Tibial nerve (tissue), 4 donors: ENCODE data around the gene MAN1B1.

Source experiments
- EP300 ChIP-seq, 2 donors: sonication (generic); formaldehyde crosslinking; IDR thresholded peaks; one replicate each; pipeline ENCODE4 v1.6.1; 2017; ENCODE audit warnings: antibody characterized with exemption in 2 of 2, mild to moderate bottlenecking in 1 of 2
- POLR2A ChIP-seq, 2 donors: fragments of 450-650 bp; IDR thresholded peaks; one replicate each; pipeline ENCODE4 v1.6.1; 2017; ENCODE audit warnings: antibody characterized with exemption in 2 of 2, mild to moderate bottlenecking in 2 of 2, moderate library complexity in 2 of 2
- TF ChIP-seq, protein P1 (sequence below), 5 experiments: fragments of 200-600 bp in 3 of 5; fragments of 450-650 bp in 2 of 5; sonication (generic) in 3 of 5; IDR thresholded peaks; one replicate each; pipeline ENCODE4 v1.5.1; 2016 to 2019; ENCODE audit warnings: antibody characterized with exemption in 5 of 5, mild to moderate bottlenecking in 3 of 5, moderate library complexity in 2 of 5

DNA sequence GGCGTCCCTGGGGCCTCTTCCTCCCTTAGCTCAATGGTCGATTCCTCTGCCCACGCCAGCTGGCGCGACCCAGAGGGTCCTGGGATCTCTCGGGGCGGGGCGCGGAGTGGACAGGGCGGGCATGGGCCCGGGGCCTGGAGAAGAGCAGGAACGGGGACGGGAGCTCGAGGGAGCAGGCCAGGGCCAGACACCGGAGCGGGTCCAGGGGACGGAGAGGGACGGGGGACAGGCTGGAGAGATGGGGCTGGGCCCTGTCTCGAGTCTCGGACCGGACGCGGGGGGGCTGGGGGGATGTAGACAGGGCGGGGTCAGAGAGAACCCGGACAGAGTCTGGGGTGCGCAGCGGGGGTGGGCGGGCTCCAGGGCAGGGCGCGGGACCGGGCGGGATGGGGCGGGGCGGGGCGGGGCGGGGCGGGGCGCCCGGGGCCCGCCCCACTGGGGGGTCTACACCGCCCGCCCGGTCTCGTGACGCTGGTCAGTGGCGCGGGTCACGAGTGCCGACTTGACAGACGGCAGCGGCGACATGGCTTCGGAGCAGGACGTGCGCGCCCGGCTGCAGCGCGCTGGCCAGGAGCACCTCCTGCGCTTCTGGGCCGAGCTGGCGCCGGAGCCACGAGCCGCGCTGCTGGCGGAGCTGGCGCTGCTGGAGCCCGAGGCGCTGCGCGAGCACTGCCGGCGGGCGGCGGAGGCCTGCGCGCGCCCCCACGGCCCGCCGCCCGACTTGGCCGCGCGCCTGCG, 9.6 kb upstream of the MAN1B1 start, which contains the start of gene UAP1L1:
- TF ChIP-seq POLR2A (IDR thresholded peaks at IDR 0.05) (peak; percentile 73 to 75), EP300 (IDR thresholded peaks at IDR 0.05) (peak in 1 of 2 donors; percentile 75)
- TF ChIP-seq, protein P1, sequence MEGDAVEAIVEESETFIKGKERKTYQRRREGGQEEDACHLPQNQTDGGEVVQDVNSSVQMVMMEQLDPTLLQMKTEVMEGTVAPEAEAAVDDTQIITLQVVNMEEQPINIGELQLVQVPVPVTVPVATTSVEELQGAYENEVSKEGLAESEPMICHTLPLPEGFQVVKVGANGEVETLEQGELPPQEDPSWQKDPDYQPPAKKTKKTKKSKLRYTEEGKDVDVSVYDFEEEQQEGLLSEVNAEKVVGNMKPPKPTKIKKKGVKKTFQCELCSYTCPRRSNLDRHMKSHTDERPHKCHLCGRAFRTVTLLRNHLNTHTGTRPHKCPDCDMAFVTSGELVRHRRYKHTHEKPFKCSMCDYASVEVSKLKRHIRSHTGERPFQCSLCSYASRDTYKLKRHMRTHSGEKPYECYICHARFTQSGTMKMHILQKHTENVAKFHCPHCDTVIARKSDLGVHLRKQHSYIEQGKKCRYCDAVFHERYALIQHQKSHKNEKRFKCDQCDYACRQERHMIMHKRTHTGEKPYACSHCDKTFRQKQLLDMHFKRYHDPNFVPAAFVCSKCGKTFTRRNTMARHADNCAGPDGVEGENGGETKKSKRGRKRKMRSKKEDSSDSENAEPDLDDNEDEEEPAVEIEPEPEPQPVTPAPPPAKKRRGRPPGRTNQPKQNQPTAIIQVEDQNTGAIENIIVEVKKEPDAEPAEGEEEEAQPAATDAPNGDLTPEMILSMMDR (IDR thresholded peaks at IDR 0.05): no peak
